Measurements from ENCODE around the gene ORAI2. TPM values are rescaled to one million over a fixed set of nuclear protein-coding genes. Genes with fewer than 3 reads are reported as not detected.
"Not testable (repeated sequence)": the region's sequence is repeated elsewhere in the genome, so short reads cannot be mapped to it uniquely, and the experiment has no call there.

ORAI2 gene
- total RNA-seq, 1 experiment from 2014 or later, result 76.0 TPM

DNA sequence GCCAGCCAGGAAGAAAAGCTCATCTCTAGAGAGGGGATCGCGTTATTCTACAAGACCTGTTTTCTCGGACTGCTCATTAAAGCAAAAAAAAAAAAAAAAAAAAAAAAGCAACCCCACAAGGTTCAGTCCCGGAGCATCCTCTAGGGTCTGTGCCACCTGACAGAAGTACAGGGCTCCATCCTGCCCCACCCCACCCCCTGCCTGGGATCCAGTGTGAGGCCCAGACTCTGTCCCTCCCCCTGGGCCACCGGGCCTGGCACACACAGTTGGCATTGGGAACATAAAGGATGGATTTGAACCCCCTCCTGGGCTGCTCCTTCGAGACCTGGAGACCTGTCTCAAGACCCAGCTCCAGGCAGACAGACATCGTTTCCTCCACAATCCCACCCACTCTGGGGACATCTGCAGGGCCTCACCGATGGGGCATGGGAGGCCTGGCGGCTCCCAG, 688 bp downstream of the ORAI2 start:
- in situ Hi-C loops (cut with HindIII; ENCODE audit: low pct_unique_long_range_greater_than_20kb, low sequenced_read_pairs), result no loop called here
- no peak for DNase-seq (ENCODE audit: low read depth)

DNA sequence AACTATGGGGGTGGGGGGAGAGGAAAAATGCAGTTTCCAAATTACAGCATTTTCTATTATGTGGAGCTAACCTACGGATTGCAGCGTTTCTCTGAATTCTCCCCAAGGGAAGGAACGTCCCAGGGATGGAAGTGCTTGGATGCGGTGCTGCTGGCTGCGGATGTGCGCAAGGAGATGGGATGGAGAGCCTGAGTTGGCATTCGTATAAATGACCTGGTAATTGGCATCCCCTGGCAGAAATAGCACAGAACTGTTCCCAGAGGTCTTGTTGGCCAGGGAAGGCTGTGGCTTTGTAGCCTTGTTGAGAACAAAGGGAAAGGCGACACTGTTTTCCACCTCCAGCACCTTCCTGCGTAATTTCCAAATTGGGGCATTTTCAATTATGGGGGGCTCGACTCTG, 2.7 kb downstream of the ORAI2 start:
- no peak for DNase-seq (ENCODE audit: low read depth)
- in situ Hi-C loops (cut with HindIII; ENCODE audit: low pct_unique_long_range_greater_than_20kb, low sequenced_read_pairs), result no loop called here

DNA sequence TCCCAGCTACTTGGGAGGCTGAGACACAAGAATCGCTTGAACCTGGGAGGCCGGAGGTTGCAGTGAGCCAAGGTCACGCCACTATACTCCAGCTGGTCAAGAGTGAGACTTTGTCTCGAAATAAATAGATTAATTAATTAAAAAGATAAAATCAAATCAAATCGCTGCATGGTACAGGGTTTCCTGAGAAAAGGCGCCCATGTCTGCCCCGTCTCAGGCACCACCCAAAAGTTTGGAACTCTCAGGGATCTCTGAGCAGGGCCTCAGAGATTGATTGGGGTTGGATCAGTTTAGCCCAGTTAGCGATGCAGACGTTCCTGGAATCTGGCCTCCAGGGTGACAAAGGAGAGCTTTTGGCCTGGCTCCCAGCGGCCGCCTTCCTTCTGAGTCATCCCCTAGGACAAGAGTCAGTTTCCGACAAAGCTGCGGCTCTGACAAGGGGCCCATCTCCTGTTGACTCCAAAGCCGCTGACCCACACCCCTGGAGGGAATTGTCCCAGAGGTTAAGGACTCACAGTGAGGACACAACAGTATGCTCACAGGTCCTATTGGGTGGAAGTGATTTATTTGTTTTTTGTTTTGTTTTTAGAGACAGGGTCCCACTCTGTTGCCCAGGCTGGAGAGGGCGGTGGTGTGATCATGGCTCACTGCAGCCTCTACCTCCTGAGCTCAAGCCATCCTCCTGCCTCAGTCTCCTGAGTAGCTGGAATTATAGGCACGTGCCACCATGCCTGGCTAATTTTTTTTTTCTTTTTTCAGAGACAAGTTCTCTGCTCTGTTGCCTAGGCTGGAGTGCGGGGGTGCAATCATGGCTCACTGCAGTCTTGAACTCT, 6.8 kb downstream of the ORAI2 start:
- in situ Hi-C loops (cut with HindIII; ENCODE audit: low pct_unique_long_range_greater_than_20kb, low sequenced_read_pairs), result no loop called here

DNA sequence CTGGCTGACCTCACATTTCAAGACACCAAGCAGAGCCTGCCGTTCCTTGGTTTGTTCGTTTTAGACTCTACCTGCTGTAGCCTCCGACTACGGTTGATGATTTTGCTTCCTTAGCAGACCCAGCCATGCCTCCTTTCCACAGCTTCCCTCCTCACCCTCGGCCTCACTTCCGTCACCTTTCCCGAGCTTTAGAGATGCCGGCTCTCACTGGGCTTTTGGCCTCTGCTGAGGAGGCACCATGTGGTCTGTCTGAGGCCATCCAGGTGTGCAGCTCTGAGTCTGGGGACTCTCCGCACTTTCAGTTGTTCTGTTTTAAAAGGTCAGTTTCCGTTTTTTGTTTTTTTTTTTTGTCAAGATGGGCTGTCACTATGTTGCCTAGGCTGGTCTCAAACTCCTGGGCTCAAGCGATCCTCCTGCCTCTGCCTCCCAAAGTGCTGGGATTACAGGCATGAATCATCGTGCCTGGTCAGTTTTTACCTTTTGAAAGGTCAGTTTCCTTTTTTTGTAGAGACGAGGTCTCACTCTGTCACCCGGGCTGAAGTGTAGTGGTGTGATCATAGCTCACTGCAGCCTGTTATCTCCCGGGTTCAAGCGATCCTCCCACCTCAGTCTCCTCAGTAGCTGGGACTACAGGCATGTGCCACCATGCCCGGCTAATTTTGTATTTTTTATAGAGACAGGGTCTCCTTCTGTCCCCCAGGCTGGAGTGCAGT, 11.7 kb downstream of the ORAI2 start:
- in situ Hi-C loops (cut with HindIII; ENCODE audit: low pct_unique_long_range_greater_than_20kb, low sequenced_read_pairs), result no loop called here
- no peak for DNase-seq (ENCODE audit: low read depth)

More for the DNA sequence above, 6.8 kb downstream of the ORAI2 start:
- peak; percentile 76 for DNase-seq (ENCODE audit: low read depth)

DNA sequence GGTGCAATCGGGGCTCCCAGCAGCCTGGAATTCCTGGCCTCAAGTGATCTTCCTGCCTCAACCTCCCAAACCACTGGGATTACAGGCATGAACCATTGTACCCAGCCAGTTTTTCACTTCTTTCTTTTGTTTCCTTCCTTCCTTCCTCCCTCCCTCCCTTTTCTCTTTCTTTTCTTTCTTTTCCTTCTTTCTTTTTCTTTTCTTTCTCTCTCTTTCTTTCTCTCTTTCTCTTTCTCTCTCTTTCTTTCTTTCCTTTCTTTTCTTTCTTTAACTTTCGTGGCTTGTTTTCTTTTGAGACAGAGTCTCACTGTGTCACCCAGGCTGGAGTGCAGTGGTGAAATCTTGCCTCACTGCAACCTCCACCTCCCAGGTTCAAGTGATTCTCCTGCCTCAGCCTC, 12.3 kb downstream of the ORAI2 start:
- no peak for DNase-seq (ENCODE audit: low read depth)
- in situ Hi-C loops (cut with HindIII; ENCODE audit: low pct_unique_long_range_greater_than_20kb, low sequenced_read_pairs), result no loop called here

DNA sequence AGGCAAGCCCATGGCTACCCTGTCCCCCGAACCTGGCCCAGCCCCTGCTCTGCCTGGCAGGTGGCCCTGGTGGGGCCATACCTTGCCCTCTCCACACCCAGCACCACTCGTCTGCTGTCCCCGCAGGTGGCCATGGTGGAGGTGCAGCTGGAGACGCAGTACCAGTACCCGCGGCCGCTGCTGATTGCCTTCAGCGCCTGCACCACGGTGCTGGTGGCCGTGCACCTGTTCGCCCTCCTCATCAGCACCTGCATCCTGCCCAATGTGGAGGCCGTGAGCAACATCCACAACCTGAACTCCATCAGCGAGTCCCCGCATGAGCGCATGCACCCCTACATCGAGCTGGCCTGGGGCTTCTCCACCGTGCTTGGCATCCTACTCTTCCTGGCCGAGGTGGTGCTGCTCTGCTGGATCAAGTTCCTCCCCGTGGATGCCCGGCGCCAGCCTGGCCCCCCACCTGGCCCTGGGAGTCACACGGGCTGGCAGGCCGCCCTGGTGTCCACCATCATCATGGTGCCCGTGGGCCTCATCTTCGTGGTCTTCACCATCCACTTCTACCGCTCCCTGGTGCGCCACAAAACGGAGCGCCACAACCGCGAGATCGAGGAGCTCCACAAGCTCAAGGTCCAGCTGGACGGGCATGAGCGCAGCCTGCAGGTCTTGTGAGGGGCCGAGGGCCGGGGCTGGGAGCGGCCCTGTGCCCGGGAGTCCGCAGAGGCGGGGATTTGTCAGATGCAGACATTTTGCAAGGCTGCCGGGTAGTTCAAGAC, 13.2 kb downstream of the ORAI2 start:
- no peak for DNase-seq (ENCODE audit: low read depth)
- in situ Hi-C loops (cut with HindIII; ENCODE audit: low pct_unique_long_range_greater_than_20kb, low sequenced_read_pairs), result no loop called here

DNA sequence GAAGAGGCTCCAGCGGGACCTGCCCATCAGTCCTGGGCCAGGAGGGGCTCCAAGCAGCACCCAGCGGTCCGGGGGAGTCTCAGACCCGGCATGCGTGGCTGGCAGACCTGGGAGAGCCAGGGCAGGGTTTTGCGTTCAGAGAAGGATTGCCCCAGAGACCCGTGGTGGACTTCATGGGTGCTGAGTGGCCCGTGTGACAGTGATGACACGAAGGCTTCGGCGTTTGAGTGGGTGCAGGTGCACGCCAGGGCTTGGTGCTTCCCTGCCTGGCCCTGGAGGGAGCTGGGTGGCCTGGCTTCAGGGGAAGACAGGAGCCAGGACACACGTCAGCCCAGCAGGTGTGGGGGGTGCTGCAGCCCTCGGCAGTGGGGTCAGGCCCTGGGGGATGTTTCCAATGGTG, 13.9 kb downstream of the ORAI2 start:
- DNase-seq (ENCODE audit: low read depth), result no peak
- in situ Hi-C loops (cut with HindIII; ENCODE audit: low pct_unique_long_range_greater_than_20kb, low sequenced_read_pairs), result no loop called here

DNA sequence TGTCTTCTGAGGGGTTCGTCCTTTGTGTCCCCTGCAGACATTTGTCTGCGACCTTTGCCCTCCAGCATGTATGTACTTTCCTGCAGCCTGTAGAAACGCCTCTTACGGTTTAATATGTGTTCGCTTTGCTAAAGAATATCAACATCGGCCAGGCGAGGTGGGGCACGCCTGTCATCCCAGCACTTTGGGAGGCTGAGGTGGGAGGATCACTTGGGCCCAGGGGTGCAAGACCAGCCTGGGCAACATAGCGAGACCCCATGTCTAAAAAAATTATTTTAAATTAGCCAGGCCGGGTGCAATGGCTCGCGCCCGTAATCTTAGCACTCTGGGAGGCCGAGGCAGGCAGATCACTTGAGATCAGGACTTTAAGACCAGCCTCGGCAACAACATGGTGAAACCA, 15.8 kb downstream of the ORAI2 start:
- DNase-seq (ENCODE audit: low read depth), result no peak
- in situ Hi-C loops (cut with HindIII; ENCODE audit: low pct_unique_long_range_greater_than_20kb, low sequenced_read_pairs), result no loop called here

DNA sequence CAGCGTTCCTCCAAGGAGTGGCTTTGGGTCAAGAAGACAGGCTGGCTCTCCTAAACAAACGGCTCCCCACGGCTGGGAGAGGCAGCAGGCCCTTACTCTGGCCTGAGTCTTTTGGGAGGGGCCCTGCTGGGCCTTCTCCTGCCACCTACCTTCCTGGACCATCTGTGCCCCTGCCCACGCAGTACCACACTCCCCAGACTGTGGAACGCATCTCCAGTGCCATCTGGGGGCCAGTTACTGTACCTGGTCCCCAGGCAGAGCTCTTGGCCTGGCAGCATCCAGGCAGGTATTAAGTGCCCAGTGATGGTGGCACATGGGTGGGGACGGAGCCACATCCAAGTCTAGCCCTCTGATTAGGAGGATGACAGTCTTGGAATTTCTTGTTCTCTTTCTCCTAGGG, 16.9 kb downstream of the ORAI2 start:
- DNase-seq (ENCODE audit: low read depth), result no peak
- in situ Hi-C loops (cut with HindIII; ENCODE audit: low pct_unique_long_range_greater_than_20kb, low sequenced_read_pairs), result no loop called here

DNA sequence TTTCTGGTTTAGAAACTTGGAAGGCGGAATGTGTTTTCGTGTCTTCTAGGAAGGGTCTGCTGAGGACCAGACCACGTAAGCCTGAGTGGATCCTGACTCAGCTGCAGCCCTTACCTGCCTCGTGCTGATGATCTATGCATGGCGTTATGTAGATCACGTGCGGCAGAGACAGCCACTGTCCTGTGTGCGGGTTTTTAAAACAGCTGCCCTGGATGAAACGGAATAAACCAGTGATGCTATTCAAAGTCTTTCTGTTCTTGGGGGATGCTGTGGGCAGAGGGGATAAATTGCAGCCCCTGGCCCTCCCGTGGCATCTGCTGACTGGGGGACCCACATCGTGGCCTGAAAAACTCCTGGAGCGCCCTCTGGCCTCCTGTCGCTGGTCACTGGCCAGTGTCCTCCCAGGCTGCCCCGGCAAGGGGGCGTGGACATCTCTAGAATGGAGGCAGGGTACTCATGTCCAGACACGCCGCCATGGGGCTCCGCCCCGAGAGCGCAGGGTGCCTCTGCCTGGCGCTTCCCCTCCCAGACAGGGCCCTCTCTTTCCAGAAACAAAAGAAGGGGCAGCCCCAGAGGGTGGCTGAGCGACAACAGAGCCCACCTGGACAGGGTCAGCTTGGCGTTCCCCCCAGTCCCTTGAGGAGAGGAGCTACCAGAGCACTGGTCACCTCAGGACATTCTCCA, 18.1 kb downstream of the ORAI2 start:
- DNase-seq (ENCODE audit: low read depth), result no peak
- in situ Hi-C loops (cut with HindIII; ENCODE audit: low pct_unique_long_range_greater_than_20kb, low sequenced_read_pairs), result no loop called here

DNA sequence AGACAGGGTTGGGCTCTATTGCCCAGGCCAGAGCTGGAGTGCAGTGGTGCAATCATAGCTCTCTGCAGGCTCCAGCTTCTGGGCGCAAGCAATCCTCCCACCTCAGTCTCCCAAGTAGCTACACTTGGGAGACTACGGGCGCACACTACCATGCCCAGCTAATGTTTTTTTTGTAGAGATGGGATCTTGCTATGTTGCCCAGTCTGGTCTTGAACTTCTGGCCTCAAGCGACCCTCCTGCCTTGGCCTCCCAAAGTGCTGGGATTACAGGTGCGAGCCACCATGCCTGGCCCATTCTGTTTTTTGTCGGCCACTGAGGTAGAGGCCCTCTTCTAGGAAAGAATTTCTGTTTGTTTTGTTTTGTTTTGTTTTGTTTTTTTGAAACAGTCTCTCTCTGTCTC, 19.1 kb downstream of the ORAI2 start:
- no peak for DNase-seq (ENCODE audit: low read depth)
- in situ Hi-C loops (cut with HindIII; ENCODE audit: low pct_unique_long_range_greater_than_20kb, low sequenced_read_pairs), result no loop called here

DNA sequence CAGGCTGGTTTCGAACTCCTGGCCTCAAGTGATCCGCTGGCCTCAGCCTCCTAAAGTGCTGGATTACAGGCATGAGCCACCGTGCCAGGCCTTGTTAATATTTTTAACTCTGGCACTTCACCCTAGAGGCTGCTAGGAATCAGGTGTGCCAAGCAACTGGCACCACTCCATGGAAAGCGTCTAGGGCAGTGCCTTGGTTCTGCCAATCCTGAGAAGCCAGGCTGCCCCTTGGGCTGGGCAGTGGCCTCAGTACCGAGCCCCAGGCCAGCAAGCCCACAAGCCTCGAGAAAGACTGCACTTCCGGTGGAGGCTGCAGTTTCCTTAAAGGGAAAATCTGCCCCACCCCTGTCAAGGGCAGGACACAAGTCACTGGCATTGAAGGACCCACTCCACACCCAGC, 19.9 kb downstream of the ORAI2 start:
- in situ Hi-C loops (cut with HindIII; ENCODE audit: low pct_unique_long_range_greater_than_20kb, low sequenced_read_pairs), result no loop called here
- no peak for DNase-seq (ENCODE audit: low read depth)

DNA sequence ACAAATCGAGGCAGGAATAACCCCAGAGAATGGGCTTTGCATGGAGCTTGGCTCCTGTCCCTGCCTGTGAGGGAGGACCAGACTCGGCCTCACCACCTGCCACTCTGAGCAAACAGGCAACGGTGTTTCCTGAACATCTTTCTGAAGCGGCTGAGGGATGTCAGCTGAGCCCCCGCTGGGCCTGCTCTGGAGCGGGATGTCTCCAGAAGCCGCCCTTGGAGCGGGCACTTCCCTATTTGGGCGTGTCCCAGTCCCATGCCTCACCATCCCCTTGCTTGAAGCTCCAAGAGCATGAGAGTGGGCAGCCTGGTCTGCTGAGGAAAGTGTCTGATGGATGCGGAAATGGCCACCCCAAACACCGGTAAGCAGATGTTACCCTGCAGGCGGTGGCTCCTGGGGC, 21.1 kb downstream of the ORAI2 start:
- in situ Hi-C loops (cut with HindIII; ENCODE audit: low pct_unique_long_range_greater_than_20kb, low sequenced_read_pairs), result no loop called here
- DNase-seq (ENCODE audit: low read depth), result no peak

DNA sequence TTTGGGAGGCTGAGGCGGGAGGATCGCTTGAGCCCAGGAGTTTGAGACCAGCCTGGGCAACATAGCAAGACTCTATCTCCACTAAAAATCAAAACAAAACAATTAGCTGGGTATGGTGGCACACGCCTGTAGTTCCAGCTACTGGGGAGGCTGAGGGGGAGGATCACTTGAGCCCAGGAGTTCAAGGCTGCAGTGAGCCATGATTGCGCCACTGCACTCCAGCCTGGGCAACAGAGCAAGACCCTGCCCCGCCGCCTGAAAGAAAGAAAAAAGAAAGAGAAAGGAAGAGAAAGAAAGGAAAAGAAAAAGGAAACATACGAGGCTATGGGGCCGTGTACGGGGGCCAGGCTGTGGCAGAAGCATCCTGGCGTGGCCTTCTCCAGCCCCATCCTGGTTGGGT, 21.6 kb downstream of the ORAI2 start:
- DNase-seq (ENCODE audit: low read depth); in situ Hi-C loops (cut with HindIII; ENCODE audit: low pct_unique_long_range_greater_than_20kb, low sequenced_read_pairs): not testable (repeated sequence)

DNA sequence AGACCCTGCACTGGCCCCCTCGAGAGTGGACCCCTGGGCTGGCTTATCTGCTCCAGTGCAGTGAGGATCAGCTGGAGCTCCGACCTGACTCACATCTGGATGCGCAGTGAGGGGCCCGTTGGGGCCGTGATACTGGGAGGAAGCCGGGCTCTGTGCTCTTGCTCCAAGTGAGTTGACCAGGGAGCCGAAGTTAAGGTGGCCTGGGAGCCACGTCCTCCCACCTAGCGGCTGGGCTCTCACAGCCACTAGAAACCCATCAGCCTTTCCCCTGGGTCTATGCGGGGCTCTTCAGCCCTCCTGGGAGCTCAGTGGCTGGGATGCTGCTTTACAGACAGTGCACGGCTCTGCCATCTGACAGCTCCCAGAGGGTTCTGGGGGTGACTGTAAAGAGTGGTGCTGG, 22.2 kb downstream of the ORAI2 start:
- in situ Hi-C loops (cut with HindIII; ENCODE audit: low pct_unique_long_range_greater_than_20kb, low sequenced_read_pairs), result no loop called here
- DNase-seq (ENCODE audit: low read depth), result no peak

DNA sequence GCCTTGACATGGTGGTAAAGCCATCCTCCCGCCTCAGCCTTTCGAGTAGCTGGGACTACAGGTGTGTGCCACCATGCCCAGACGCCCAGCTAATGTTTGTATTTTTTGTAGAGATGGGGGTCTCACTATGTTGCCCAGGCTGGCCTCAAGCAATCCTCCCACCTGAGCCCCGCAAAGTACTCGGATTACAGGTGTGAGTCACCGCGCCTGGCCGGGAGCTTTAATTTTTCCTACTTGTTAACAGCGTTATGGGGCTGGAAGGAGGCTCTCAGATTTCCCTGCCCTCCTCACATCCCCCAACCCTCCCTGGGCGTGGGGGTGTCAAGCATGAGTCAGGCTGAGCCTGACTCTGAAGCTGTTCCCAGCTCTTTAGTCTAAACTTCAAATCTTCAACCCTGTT, 23.0 kb downstream of the ORAI2 start:
- in situ Hi-C loops (cut with HindIII; ENCODE audit: low pct_unique_long_range_greater_than_20kb, low sequenced_read_pairs), result no loop called here
- no peak for DNase-seq (ENCODE audit: low read depth)

DNA sequence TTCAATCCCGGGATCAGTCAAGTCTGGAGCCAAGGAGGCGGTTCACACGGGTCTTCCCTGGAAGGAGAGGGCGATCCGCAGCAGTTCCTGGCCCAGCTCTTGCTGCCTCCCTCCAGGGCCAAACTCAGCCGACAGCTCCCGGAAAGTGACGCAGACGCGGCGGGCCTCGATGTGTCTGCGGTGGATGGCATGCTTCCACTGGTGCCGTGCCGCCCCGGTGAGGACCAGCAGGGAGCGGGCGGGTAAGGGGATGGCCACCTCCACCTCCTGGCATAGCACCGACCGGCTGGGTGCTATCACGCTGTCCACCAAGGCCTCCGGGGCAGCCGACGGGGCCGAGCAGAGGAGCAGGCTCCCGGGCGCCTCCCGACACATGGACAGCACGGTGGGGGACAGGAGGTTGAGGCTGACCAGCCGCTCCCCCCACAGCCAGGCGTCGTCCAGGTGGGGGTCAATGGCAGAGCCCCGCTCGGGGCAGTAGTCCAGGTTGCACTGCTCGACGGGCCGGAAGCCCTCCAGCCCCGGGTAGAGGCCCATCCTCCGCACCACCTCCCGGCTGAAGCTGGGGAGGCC, 24.1 kb downstream of the ORAI2 start:
- in situ Hi-C loops (cut with HindIII; ENCODE audit: low pct_unique_long_range_greater_than_20kb, low sequenced_read_pairs), result no loop called here
- no peak for DNase-seq (ENCODE audit: low read depth)

DNA sequence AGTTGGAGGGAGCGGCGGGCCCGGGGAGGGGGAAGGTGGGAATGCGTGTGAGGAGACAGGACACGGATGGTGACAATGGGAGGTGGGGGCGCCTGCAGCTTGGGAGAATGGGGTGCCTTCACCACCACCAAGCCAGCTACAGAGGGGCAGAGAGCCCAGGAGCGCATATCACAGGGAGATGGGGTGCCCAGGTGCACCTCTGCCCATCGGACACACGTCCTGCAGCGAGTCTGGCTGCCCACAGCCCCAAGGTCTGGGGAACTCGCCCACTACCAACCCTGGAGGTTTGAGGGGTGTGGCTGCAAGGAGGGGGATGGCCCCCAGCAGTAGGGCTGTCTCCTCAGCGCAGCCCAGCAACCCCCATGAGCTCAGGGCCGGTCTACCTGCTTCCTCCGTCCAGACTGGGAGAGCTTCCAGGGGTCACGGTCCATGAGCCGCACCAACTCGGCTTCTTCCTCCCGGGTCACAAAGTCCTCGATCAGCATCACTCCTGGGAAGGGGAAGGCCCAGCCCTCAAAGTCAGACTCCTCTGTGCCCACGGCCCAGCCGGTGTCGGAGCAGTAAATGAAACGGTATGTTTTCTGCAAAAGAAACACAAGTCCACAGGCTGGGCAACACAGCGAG, 26.0 kb downstream of the ORAI2 start:
- DNase-seq (ENCODE audit: low read depth), result no peak
- in situ Hi-C loops (cut with HindIII; ENCODE audit: low pct_unique_long_range_greater_than_20kb, low sequenced_read_pairs), result no loop called here

Measured in Caki2 (cell line).